Measurements from ENCODE around the gene RAX2. TPM values are rescaled to one million over a fixed set of nuclear protein-coding genes. Genes with fewer than 3 reads are reported as not detected.

RAX2 gene
- total and polyA plus RNA-seq, 2 of the 13 experiments (the other 11 are each of a cell fraction or from before 2014, with no cell fraction given): not detected

GRCh38 chr19:3762501-3763459 is 9.2 kb downstream of the RAX2 start, which contains the start of gene MRPL54 (continued):
- TF ChIP-seq FOXK1 (CRISPR knock-in tag; IDR thresholded peaks at IDR 0.05; ENCODE audit: borderline replicate concordance, low read depth) (0 out of 2 replicates have a peak, but pooled peaks have one; percentile 30), HOXA7 (CRISPR knock-in tag; IDR thresholded peaks at IDR 0.05) (no peak), RNF2 (conservative IDR thresholded peaks at IDR 0.05; ENCODE audit: low read depth) (0 out of 2 replicates have a peak, but pooled peaks have one; percentile 47), SRSF4 (IDR thresholded peaks at IDR 0.05; ENCODE audit: low read depth, low read length, poor library complexity, severe bottlenecking) (no peak), ZC3H4 (CRISPR knock-in tag; IDR thresholded peaks at IDR 0.05; ENCODE audit: borderline replicate concordance) (peak; percentile 40; the same call in 1 of the 2 replicates), ZNF136 (CRISPR knock-in tag; IDR thresholded peaks at IDR 0.05; ENCODE audit: low read depth) (0 out of 2 replicates have a peak, but pooled peaks have one; percentile 46), KLF12 (CRISPR knock-in tag; IDR thresholded peaks at IDR 0.05; ENCODE audit: borderline replicate concordance) (peak; percentile 19; the same call in 1 of the 2 replicates), ZNF75D (CRISPR knock-in tag; IDR thresholded peaks at IDR 0.05; ENCODE audit: borderline replicate concordance) (no peak), ZNF451 (CRISPR knock-in tag; IDR thresholded peaks at IDR 0.05) (0 out of 2 replicates have a peak, but pooled peaks have one; percentile 41), ZNF878 (CRISPR knock-in tag; IDR thresholded peaks at IDR 0.05) (no peak), DRAP1 (CRISPR knock-in tag; IDR thresholded peaks at IDR 0.05) (peak; percentile 62), DNMT3B (CRISPR knock-in tag; conservative IDR thresholded peaks at IDR 0.05) (no peak; the same call in 1 of the 2 replicates), ZNF543 (CRISPR knock-in tag; IDR thresholded peaks at IDR 0.05) (no peak), SP140L (CRISPR knock-in tag; IDR thresholded peaks at IDR 0.05; ENCODE audit: borderline replicate concordance) (no peak), TERF1 (CRISPR knock-in tag; IDR thresholded peaks at IDR 0.05) (no peak), CBFB (CRISPR knock-in tag; IDR thresholded peaks at IDR 0.05) (no peak), SP1 (IDR thresholded peaks at IDR 0.05) (no peak), SP1 (CRISPR knock-in tag; IDR thresholded peaks at IDR 0.05) (no peak; the same call in 1 of the 2 replicates), ZNF841 (CRISPR knock-in tag; IDR thresholded peaks at IDR 0.05; ENCODE audit: borderline replicate concordance) (no peak), MAFG (CRISPR knock-in tag; IDR thresholded peaks at IDR 0.05) (no peak), FOXM1 (CRISPR knock-in tag; IDR thresholded peaks at IDR 0.05) (no peak), NR2C2 (CRISPR knock-in tag; IDR thresholded peaks at IDR 0.05; ENCODE audit: borderline replicate concordance) (peak; percentile 22; the same call in 1 of the 2 replicates)
- TF ChIP-seq, protein P1, sequence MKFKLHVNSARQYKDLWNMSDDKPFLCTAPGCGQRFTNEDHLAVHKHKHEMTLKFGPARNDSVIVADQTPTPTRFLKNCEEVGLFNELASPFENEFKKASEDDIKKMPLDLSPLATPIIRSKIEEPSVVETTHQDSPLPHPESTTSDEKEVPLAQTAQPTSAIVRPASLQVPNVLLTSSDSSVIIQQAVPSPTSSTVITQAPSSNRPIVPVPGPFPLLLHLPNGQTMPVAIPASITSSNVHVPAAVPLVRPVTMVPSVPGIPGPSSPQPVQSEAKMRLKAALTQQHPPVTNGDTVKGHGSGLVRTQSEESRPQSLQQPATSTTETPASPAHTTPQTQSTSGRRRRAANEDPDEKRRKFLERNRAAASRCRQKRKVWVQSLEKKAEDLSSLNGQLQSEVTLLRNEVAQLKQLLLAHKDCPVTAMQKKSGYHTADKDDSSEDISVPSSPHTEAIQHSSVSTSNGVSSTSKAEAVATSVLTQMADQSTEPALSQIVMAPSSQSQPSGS (CRISPR knock-in tag; IDR thresholded peaks at IDR 0.05): peak; percentile 89
- TF ChIP-seq, protein P2, sequence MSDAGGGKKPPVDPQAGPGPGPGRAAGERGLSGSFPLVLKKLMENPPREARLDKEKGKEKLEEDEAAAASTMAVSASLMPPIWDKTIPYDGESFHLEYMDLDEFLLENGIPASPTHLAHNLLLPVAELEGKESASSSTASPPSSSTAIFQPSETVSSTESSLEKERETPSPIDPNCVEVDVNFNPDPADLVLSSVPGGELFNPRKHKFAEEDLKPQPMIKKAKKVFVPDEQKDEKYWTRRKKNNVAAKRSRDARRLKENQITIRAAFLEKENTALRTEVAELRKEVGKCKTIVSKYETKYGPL (CRISPR knock-in tag; IDR thresholded peaks at IDR 0.05): no peak
- TF ChIP-seq, protein P3, sequence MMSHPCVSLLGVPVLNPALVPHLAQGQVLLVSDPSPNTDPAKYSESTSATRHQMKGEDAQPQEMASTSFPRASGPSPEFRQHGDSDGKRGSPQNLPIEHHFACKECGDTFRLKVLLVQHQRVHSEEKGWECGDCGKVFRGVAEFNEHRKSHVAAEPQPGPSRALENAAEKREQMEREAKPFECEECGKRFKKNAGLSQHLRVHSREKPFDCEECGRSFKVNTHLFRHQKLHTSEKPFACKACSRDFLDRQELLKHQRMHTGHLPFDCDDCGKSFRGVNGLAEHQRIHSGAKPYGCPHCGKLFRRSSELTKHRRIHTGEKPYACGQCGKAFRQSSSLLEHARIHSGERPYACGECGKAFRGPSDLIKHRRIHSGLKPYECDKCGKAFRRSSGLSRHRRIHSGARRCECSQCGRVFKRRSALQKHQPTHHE (CRISPR knock-in tag; IDR thresholded peaks at IDR 0.05; ENCODE audit: borderline replicate concordance): no peak; the same call in 1 of the 2 replicates
